ACHN (cell line): ENCODE data around the gene MSH5.
A peak's percentile ranks its signal among the peaks of the same experiment; 100 is the strongest.

ENCODE experiments used
- DNase-seq: peaks from one replicate; pipeline ENCODE4 v3.0.0-alpha.2; 2015
- in situ Hi-C: cut with HindIII; loops from 2 replicates; pipeline ENCODE4 v1.10.0; 2017; ENCODE audit warnings: low sequenced_read_pairs, low pct_ligation_motif_present, low pct_unique_long_range_greater_than_20kb

The MSH5 gene

DNA sequence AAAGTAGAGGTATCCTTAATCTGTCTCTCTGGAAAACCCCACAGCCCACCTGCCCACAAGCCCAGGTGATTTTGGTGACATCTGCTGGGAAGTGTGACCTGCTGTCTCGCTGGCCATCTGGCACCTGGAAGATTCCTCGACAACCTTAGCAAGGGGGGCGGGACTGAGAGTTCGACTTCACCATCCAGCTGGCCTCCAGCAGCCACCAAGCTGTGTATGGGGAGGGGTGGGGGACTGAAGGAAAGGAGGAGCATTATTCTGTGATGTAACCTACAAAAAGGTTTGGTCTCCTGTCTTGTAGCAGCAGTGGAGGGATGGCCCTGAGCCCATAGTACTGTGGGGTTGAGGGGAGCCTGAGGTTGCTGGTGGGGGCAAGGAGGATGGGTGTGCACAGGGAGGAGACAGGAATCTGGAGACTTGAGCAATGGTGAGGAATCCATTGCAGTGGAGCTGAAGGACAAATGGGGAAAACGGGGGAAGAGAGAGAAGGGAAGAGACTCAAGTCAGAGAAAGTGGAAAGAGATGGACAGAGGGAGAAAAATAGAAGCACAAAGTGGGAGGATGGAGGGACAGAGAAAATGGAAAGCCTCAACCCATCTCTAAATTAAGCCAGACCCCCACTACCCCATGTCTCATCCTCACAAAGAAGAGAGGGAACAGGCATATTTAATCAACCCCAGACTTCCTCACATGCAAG lies 29.1 kb upstream of the MSH5 start:
- DNase-seq, result no peak
- in situ Hi-C loops, result no loop called here

DNA sequence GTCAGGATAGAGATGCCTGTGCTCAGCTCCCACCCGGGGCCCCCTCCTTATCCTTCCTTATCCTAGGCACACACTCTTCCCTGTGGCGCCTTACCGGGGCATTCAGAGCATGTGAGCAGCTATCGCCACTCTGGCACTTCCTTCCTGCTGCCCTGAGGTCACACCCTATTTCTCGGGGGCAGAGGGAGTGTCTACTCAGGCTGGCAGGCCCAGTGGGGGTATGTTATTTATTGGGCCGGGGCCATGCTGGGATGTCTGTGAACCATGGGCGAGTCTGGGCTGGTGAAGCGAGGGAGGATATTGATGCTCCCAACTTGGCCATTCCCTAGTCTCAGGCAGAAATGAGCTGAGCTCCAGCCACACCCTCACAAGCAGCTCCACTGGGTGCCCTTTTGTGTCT lies 28.6 kb upstream of the MSH5 start:
- in situ Hi-C loops, result no loop called here
- no peak for DNase-seq

DNA sequence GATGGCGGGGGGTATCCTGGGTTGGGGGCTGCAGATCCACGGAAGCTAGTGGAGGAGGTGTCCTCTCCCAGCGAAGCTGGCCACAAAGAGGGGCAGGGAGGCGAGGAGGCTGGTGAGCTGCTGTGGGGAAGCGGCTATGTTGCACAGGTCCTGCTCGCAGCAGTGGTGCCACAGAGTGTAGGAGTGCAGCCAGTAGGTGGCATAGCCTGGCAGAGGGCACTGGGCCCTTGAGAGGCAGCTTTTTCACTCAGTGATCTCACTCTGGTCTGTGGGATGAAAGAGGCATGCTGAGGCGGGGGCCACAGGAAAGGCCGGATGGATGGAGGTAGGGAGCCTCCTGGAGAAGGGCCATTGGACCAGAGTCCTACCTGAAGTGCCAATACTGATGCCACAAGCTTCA lies 27.5 kb upstream of the MSH5 start:
- DNase-seq, result peak; percentile 22
- in situ Hi-C loops, result no loop called here

DNA sequence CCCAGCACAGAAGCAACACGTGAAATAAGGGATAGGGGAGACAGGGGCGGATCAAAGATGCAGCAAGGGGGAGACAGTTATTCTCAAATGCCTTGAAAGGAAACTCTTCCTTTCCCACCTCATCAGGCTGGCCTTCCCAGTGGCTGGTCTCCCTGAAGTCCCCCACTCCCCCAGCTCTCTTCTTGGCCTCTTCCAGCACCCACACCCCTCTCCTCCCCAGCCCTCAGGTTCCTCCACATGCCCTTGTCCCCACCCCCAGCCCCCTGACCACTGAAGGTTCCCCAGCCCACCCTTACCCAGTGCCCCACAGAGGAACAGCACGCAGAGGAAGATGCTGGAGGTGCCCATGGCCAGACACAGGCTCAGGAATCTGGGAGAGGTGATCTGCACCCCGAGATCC lies 26.3 kb upstream of the MSH5 start:
- in situ Hi-C loops, result no loop called here
- no peak for DNase-seq

DNA sequence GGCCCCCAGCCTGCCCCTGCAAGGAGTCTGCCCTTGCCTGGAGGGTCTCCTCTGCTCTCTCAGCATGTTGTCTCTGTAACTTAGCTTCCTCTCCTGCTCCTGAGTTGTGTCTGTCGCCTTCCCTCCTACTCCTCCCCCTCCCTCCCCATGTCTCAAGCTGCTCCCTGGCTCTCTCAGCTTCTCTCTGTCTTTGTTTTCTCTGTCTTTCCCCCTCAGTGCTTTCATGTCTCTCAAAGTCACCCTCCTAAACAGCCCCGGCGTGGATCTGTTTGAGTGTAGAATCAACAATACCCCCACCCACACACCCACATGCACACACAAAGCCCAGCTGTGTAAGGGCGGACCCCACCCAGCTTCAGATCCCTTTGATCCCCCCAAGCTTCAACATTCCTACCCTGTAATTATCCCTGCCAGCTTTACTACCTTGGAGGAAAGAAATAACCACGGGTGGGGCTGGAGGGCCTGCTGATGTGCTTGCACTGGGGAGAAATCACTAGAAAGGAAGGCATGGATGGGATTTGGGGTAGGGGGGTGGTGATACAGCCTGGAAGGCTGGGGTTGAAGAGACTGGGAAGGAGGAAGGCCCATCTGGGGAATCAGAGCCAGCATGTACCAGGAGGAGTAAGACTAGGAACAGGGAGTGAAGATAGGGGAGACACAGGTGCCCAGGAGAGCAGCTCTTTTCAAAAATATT lies 25.7 kb upstream of the MSH5 start:
- no peak for DNase-seq

DNA sequence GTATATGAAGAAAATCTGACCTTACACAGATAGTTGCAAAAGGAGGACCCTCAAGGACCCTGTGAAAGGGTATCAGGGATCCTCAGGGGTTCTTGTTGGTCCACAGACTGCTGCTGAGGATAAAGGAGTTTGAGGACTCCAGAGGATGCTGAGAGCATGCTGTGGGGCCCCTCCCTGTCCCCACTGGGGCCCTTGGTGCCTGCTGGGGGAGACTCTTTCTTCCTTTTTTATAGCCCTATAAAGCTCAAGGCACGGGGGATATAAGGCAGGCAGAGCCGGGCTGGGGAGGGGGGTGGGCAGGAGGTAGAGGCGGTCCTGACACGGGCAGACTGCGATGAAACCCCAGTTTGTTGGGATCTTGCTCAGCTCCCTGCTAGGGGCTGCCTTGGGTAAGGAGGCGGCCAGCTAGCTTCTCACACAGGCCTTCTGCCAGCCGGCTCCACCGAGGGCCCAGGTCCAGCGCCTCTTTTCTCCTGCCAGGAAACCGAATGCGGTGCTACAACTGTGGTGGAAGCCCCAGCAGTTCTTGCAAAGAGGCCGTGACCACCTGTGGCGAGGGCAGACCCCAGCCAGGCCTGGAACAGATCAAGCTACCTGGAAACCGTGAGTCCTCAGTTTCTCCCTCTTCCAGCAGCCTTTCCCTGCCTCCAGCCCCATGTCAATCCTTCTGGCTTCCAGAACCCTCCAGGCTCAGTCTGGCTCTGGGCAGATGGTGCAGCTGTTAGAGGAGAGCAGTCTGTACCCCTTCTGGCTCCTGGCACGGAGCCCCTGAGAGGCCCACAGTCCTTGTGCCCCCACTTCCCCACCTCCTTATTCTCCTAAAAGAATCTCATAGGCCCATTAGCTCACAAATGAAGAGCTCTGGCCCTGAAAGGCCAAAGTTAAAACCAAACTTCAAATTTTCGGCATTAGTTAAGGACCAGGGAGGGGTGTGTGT lies 24.5 kb upstream of the MSH5 start, which contains the start of gene LY6G6D:
LY6G6D (plus strand) TSS at position 327 of the 937 bp plus-strand sequence; CDS start at position 335, 8 bp downstream.
- no peak for DNase-seq
- in situ Hi-C loops, result no loop called here

More for the DNA sequence above, 25.7 kb upstream of the MSH5 start:
- in situ Hi-C loops, result no loop called here

DNA sequence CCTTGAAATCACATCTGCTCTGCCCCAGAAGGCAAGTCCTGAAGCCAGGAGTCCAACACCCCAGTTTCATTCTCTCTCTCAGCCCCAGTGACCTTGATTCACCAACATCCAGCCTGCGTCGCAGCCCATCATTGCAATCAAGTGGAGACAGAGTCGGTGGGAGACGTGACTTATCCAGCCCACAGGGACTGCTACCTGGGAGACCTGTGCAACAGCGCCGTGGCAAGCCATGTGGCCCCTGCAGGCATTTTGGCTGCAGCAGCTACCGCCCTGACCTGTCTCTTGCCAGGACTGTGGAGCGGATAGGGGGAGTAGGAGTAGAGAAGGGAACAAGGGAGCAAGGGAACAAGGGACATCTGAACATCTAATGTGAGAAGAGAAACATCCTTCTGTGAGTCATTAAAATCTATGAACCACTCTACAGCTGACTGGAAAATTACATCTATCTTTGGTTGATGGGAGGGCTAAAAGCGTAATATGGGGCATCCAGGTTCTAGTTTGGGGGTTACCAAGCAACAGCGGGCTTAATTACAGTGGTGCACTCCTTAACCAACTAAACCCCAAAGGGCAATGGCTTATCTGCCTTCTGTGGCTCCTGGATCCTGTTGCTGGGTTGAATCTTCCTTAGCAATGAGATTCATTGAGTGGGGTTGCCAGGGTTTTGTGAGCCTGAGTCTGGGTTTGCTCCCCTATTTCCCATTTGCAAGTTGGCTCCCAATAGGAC lies 22.1 kb upstream of the MSH5 start:
- in situ Hi-C loops, result no loop called here
- DNase-seq, result no peak

DNA sequence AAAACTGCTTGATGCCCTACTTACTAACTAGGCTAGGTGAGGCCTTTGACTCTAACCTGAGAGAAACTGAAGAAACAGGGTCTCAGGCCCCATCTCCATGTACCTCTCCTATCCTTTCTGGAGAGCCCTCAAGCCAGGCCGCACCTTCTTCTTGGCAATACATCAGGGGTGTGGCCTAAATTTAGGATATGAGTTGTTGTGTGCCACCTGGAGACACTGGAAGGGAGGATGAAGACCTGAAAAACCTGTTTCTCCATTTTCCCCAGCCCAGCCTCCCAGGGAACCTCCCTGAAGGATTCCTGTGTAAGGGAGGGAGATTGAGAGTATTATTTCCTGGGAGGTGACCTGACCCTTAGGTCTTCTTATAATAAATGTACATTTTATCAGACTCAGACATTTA lies 21.5 kb upstream of the MSH5 start:
- no peak for DNase-seq
- in situ Hi-C loops, result no loop called here

DNA sequence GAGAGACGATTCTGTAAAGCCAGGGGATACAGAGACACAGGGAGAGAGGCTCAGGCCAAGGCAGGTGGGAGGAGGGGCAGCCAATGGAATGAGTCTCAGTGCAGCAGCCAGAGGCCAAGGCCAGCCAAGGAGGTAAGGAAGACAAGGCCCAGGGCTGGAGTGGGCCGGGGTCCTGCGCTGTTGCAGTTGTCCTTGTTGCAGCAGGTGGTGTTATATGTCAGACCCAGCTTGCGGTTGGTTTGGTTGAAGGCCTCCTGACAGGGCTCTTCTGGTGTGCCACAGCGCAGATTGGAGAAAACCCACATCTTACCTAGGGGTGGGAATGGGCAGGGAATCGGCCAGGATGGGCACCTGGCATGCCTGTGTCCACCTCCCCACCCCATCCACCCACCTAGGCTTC lies 20.8 kb upstream of the MSH5 start:
- in situ Hi-C loops, result no loop called here

DNA sequence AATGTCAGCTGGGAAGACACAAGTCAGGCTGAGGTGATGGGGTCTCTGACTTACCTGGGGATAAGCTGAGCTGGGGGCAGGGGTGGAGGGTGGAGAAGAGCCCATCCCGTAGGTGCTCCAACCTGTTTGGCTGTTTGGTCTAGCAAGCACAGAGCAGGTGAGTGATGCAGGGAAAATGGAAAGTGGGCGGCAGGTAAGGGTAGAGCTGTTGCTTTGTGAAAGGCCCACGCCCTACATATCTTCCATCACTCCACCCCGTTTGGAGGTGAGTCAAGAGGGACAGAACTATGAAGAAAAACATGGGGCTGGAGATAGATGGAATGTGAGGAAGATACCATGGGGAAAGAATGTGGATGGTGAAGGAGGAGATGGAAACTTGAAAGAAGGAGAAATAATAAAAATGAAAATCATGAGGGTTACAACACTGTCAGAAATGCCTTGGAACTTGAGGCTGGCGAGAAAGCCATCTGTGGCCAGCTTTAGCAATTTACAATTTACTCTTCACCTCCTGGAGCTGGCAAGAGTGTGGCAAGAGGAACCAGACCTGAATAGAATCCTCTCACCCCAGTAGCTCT lies 19.5 kb upstream of the MSH5 start:
- in situ Hi-C loops, result no loop called here

More for the DNA sequence above, 20.8 kb upstream of the MSH5 start:
- no peak for DNase-seq

DNA sequence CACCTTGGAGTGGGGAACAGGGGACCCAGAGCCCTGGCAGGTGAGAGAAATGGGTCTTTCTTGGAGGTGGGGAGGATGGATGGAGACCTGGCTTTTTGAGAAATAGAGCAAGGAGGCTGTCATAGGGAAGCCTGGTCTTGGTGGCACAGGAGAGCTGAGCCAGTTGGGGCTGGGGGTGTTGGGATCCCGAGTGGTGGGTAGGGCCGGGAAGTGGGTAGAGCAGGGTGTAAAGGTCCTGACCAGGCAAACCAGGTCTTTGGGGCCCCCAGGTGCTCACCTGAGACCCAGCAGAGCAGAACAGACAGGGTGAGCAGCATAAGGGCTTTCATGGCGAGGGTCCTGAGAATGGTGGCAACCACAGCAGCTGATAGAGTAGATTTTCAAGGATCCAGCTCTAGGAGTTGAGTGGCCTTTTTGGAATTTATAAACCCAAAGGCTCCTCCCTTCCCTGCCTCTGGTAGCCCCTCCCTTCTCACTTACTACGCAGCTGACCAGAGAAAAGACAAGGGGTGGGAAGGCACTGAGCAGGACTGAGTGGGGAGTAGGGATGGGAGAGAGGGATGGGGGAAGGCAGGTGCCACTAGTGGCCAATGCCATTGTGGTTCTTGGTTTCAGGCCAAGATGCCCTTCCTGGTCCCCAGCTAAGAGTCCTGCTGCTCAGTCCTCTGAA lies 18.3 kb upstream of the MSH5 start, which contains the start of gene LY6G6C:
LY6G6C (minus strand) TSS at position 396 of the 670 bp plus-strand sequence; CDS start at position 329, 67 bp downstream.
- in situ Hi-C loops, result no loop called here
- no peak for DNase-seq

More for the DNA sequence above, 19.5 kb upstream of the MSH5 start:
- DNase-seq, result no peak

DNA sequence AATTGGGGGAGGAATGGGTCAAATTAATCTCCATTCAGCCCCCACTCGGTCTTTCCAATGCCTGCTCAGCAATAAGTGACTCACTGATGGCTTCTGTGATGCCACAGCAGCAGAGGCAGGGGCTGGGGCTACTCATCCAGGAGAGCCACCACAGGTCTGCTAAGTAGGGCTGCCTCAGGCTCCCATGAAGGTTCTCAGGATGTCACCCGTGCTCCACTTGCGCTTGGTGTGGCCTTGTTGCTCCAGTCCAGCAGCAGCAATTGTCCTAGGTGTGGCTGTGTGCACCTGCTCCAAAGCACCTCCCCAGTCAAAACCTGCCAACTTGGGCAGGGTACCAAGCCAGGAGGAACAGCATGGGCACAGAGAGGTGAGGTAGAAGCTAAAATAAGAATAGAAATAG lies 17.6 kb upstream of the MSH5 start:
- DNase-seq, result no peak

DNA sequence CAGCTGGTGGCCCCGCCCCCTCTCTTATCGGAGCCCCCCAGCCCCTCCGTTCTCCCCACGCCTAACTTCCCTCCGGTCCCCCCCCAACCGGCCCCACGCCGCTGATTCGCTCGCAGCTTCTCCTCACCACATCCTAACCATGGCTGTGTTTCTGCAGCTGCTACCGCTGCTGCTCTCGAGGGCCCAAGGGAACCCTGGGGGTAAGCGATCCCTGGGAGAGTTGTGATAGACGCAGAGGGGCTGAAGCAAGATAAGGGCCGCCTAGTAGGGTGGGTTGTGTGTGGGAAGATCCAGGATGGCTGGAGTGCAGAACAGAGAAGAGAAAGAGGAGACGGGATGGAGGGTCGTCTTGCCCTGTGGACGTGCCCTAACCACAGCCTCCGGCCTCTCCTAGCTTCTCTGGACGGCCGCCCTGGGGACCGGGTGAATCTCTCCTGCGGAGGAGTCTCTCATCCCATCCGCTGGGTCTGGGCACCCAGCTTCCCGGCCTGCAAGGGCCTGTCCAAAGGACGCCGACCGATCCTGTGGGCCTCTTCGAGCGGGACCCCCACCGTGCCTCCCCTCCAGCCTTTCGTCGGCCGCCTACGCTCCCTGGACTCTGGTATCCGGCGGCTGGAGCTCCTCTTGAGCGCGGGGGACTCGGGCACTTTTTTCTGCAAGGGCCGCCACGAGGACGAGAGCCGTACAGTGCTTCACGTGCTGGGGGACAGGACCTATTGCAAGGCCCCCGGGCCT lies 16.4 kb upstream of the MSH5 start, which contains the start of gene MPIG6B:
MPIG6B (plus strand) TSS at position 129 of the 735 bp plus-strand sequence; CDS start at position 140, 11 bp downstream.
- in situ Hi-C loops, result no loop called here
- DNase-seq, result no peak

More for the DNA sequence above, 17.6 kb upstream of the MSH5 start:
- in situ Hi-C loops, result no loop called here

DNA sequence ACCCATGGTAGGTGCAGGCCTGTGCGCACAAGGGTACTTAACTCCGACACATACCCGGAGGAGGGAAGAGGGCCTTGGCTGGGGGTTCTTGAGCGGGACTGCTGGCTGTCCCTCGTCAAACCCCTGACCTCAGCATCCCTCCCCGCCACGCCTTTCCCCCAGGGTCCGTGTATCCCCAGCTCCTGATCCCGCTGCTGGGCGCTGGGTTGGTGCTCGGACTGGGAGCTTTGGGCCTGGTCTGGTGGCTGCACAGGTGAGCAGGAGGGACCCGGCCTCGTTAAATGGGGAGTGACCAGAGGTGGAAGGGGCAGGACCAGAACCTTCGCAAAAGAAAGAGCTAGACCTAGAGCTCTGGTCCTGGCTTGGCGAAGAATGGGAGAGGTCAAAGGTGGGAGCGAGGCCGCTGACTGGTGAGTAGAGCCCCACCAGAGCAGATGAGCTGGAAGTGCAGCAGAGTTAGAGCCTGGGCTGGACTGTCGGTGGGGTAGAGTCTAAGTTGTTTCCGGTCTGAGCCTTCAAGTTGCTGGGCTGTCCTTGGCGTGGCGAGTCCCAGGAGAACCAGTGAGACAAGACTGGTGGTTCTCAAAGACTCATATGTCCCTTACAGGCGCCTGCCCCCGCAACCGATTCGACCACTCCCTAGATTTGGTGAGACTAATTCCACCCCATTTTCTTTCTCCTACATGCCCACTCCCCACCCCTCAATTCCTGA lies 15.7 kb upstream of the MSH5 start:
- no peak for DNase-seq
- in situ Hi-C loops, result no loop called here

DNA sequence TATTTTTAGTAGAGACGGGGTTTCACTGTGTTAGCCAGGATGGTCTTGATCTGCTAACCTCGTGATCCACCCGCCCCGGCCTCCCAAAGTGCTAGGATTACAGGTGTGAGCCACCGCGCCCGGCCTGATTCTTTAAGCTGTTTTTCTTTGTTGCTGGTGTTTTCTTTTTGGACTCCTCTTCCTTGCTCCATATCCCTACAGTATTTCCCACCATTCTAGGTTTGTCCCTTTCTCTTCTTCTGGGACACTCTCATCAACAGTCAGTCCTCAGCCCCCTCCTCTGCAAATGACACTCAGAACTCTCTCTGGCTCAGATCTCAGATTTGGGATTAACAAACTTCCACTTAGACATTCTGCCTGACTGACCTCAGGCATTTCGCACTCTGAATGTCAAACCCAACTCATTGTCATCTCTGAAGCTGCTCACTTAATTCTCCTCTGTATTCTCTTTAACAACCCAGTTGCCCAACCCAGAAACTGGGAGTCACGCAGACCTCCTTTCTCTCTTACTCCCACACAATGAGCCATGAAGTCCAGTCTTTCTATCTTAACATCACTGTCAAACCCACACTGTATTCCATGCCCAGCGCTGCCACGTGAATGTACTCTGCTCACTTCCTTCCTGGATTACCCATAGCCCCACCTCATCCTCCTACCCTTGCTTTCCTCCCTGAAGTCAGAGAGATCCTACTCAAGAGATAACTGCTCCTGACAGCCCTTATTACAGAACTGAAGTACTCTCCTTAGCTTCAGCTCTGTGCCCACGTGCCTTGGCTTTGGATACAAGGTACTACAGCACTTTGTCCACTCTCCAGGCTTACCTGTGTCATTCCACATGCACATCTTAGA lies 14.1 kb upstream of the MSH5 start:
- in situ Hi-C loops, result no loop called here
- no peak for DNase-seq
